DMS114 treated with DMSO at 0.1 percent for 48 hours (cell line): ENCODE data around the gene SUZ12.
A peak's percentile ranks its signal among the peaks of the same experiment; 100 is the strongest.
"Not testable (repeated sequence)": the region's sequence is repeated elsewhere in the genome, so short reads cannot be mapped to it uniquely, and the experiment has no call there.

Experiments
- DNase-seq: peaks from one replicate; lab custom pipeline; 2025; ENCODE audit not compliant: unreplicated experiment; lab: John Stamatoyannopoulos, UW

SUZ12 gene

DNA sequence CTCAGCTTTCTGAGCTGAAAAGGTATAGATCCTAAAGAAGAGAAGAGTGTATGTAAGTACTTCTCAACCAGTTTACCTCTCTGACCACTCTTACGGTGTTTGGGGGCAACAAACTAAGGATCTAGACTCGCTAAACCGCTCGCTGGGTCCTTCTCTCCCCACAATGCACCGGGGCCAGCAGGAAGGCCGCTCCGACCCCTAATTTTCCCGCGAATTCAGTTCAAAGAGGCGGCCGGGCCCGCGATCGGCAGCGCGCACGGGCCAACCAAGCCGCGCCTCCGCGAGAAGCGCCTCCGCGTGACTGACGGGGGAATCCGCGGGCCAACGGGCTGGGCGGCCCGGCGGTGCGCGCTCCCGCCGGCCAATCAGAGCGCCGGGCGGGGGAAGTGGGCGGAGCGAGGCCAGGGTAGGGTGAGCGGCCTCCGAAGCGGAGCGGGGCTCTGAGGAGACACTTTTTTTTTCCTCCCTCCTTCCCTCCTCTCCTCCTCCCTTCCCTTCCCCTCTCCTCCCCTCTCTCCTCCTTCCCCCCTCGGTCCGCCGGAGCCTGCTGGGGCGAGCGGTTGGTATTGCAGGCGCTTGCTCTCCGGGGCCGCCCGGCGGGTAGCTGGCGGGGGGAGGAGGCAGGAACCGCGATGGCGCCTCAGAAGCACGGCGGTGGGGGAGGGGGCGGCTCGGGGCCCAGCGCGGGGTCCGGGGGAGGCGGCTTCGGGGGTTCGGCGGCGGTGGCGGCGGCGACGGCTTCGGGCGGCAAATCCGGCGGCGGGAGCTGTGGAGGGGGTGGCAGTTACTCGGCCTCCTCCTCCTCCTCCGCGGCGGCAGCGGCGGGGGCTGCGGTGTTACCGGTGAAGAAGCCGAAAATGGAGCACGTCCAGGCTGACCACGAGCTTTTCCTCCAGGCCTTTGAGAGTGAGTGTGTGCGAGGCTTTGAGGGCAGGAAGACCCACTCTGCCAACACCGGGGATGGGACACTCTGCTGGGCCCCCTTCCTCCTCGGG, at the start of gene SUZ12:
TSS of gene SUZ12 (plus strand) at position 393 of the 995 bp plus-strand sequence. CDS start at position 633, 240 bp downstream.
- peak; percentile 72 for DNase-seq

DNA sequence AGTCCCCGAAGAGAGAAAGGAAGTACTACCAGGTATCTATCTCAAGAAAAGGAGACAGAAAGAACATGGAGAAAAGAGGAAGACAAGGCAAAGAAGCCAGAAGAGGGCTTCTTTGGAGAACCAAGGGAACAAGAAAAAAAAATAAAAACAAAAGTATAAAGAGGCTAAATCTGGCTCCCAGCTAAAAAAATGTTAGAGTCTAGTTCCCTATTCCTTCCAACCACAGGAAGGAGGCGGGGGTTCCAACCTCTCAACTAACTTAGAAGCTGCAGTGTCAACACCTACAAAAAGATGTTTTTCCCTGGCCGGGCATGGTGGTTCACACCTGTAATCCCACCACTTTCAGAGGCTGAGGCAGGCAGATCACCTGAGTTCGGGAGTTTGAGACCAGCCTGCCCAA, 48.7 kb upstream of the SUZ12 start:
- DNase-seq = no peak

DNA sequence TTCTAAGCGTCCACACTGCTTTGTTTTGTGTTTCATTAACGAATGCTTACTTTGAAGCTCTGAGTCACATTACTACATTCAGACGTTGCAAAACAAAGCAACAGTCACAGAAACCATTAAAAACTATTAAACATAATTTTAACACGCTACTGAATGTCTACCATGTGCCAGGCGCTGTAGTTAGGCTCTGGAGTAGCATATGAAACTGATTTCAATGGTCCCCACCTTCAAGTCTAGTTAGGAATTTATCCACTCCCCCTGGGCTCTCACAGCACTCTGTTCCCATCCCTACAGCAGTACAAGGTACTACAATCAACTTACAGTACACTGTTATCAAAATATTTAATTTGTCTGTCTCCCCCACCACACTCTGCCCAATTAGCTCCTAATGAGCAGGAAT, 35.9 kb upstream of the SUZ12 start:
- DNase-seq = no peak

DNA sequence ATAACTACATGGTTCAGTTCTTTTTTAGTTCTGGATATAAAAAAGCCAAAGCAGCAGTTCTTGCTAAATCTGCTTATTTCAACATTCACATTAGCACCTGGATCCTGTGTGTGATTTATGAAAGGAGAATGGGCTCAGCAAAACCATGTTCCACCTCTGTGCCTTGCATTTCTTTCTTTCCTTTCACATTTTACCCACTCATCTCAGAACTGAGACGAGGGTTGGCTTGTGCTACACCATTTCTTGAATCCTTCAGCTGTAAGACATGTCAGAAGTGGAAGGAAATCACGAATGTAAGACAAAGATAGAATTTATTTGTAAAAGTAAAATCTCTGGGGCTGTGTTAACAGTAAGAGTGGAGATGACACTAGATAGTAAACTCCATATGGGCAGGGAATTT, 34.1 kb upstream of the SUZ12 start:
- no peak for DNase-seq

DNA sequence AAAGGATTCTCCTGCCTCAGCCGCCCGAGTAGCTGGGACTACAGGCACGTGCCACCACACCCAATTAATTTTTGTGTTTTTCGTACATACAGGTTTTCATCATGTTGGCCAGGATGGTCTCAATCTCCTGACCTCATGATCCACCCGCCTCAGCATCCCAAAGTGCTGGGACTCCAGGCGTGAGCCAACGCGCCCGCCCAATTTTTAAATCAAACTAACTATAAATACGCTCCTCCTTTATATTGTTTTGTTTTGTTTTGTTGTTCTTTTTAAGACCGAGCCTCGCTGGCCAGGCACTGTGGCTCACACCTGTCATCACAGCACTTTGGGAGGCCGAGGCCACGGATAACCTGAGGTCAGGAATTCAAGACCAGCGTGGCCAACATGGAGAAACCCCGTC, 33.4 kb upstream of the SUZ12 start:
- DNase-seq = no peak

DNA sequence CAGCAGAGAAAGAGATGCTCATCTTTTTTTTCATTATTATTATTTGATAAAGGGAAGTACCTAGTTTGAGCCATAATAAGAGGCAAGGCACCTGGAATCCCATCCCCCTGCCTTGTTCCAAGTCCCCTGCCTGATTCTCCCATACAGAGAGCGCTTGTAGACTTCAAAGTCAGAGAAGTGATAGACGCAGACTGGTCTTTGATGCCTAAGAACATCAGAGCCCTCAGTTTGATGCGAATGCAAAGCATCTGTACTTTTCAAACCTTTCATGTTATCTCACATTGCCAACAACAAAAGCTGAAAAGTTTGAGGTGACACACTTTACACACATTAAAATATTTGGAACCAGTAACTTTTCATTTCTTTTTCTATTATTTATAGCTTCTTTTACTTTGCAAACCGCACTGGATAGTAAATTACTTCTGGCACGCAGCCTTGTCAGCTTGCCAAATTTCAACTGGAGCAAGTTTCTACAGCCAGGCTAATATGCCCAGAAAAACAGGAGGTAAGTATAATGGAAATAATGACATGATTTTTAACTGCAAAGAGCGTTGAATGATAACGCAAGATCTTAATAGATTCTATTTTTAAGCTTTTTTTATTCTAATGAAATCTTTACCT, 29.4 kb upstream of the SUZ12 start:
- DNase-seq = no peak

DNA sequence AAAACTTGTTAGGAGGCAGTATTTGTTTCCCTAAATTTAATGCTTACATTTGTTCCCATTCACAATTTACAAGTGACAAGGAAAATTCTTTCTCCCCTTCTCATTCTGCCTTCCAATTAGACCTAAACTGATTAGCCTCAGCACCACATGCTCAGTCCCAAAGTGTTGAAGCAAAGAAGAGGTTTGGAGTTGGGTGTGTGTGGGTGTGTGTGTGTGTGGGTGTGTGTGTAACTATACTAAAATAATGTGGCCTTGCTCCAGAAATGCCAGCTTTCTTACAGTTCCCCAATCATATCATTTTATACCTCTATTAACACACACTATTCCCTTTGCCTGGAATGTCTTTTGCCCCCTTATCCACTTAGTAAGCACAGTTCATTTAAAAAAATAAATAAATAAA, 28.4 kb upstream of the SUZ12 start:
- no peak for DNase-seq

DNA sequence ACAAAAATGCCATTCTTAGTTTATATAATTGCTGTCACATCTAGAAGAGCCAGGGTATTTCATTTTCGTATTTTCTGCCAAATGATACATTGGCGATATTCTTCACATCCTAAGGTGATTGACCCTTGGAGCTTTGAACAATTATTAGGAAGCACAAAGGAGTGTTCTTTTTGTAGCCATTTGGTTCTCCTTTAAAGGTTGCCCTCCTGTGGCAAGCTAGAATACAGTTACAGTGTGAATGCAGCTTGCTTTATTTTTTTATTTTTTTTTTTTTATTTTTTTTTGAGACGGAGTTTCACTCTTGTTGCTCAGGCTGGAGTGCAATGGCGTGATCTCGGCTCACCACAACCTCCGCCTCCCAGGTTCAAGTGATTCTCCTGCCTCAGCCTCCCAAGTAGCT, 24.1 kb upstream of the SUZ12 start:
- DNase-seq = not testable (repeated sequence)

DNA sequence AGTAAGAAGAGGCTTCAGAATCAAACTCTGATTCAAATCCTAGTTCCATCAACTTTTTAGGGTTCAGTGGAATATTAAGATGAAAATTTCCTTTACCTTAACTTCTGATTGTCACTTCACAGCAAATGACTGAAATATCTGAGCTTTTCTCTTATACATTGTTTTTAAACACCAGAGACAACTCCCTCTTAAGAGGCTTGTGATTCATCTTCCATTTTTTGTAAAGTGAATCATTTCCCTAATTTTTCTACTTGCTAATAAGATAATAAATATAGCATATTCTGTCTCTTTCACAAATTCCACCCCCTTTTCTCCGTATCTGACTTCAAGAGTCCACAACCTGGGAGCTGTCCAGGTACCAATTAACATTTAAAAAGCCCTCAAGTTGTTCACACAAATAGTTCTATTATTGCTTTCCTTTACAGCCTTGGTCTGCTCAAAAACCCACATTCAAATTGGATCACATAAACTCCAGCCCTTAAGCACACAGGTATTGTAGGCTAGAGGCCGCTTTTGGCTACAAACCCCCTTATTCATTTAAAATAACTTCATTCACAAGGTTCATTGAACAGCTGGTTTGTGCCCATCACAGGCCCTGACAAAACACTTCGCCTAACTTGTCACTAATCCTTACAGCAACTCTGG, 21.2 kb upstream of the SUZ12 start:
- DNase-seq = no peak

DNA sequence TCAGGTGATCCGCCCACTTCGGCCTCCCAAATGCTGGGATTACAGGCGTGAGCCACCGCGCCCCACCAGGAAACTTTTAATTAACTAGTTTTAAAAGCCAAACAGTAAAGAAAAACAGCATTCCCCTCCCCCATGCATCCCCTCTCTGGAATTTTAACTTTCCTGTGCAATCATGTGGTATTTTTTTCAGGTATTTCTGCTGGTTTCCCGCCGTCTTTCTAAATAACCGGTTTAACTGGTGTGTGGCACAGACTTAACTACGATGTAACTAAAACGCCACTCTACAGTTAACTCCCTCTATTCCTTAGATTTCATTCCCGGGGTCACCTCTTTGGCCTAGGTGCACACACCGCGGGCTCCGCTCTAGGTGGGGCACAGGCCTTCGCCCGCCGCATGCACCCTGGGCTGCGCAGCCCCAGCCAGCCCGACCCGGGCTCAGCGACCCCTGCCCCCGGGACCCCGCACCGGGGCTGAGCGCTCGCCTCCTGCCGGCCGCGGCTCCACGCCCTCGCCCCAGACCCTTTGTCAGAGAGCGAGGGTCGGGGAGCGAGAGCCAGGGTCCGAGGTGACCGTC, 20.2 kb upstream of the SUZ12 start:
- no peak for DNase-seq

DNA sequence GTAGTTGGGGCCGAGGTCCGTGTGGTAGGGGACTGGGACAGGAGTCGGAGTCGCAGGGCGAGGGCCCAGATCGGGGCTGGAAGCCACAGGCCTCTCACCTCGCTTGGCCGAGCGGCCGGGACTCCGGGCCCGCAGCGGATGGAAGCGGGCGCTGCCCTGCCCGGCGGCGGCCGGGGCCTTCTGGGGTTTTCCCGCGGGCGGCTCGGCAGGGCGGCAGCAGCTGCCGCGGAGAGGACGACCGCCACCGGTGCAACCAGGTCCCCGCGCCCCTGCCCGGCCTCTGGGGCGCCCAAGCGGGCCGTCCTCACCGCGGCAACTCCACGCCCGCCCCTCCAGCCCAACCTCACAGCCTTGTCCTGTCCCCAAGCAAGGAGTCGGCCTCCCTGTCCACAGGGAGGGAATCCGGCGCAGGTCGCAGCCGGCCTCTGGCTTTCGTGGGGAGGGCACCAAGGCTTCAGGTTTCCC, 19.7 kb upstream of the SUZ12 start:
- no peak for DNase-seq

DNA sequence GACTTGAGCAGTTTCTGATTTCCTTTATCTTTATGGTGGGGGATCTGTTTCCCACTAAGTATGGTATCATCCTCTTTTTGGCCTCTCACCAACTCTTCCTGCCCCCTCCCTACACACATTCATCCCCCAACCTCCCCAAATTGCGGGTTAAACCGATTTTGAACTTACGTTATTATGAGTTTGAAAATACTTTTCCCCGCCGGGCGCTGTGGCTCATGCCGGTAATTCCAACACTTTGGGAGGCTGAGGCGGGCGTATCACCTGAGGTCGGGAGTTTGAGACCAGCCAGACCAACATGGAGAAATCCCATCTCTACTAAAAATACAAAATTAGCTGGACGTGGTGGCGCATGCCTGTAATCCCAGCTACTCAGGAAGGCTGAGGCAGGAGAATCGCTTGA, 19.1 kb upstream of the SUZ12 start:
- DNase-seq = not testable (repeated sequence)

DNA sequence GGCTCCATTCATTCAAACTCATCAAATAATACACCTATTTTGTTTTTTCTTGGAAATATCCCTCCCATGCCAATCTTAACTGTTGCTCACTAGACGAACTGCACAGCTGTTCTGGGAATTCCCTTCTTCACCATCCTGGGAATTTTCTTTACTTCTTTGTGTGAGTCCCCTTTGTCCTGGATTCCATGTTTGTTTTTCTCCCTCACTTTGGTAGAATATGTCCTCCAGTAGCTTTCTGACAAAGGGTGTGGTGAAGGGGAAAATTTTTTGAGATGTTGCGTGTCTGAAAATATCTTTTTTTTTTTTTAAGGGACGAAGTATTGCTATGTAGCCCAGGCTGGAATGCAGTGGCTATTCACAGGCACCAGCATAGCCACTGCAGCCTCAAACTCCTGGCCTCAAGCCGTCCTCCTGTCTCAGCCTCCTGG, 18.1 kb upstream of the SUZ12 start:
- DNase-seq = no peak

DNA sequence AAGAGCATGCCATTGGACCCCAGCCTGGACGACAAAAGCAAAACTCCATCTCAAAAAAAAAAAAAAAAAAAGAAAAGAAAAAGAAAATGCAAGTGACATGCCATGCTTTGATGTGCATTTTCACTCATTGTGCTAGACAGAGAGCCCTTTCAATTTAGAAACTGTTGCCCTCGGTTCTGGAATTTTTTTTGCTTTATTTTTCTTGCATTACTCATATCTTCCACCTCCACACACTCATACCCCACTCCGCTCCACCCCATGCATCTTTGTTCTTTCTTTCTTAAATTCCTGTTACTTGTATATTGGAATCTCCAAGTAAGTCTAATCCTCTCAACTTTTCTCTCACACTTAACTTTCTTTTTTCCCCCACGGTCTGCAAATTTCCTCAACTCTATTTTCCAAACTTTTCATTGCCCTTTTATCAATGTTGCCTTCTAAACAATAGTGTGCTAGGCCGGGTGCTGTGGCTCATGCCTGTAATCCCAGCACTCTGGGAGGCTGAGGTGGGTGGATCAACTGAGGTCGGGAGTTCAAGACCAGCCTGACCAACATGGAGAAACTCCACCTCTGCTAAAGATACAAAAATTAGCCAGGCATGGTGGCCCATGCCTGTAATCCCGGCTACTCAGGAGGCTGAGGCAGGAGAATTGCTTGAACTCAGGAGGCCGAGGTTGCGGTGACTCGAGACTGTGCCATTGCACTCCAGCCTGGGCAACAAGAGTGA, 16.8 kb upstream of the SUZ12 start:
- DNase-seq = no peak

DNA sequence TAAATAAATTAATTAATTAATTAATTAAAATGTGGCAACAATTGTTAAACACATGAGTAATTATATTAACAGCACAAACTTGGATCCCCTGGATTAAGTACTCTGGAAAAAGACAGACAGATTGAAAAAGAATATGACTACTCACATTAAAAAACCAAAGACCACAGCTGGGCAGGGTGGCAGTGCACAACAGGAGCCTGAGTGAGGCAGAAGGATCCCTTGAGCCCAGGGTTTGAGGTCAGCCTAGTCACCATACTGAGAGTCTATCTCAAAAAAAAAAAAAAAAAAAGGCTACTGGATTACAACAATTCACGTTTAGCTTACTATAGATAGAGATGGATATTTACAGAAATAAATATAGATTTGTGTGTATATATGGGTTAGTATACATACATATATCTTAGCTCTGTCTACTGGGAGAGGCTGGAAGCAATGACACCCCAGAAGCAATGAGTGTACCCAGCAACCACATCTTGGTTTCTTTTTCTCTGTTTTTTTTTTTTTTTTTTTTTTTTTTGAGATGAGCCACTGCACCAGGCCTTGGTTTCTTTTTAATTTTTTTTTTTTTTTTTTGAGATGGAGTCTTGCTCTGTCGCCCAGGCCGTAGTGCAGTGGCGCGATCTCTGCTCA, 10.6 kb upstream of the SUZ12 start:
- DNase-seq = no peak

DNA sequence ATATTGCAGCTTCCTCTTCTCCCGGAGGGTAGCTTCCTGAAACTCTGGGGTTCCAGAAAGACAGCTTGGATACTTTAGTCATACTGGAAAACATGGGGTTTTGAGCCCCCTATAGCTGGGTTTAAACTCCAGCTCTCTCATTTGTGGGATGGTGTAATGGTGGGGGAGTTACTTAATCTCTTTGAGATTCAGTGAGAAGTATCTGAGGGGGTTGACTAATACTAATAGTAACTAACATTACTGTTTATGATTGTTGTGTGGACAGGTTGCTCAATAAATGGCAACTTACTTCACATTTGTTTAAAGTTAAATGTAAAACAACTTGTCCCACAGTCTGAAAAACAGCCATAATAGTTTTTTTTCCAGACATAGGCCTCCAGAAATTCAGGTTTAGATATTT, 5.1 kb upstream of the SUZ12 start:
- no peak for DNase-seq

DNA sequence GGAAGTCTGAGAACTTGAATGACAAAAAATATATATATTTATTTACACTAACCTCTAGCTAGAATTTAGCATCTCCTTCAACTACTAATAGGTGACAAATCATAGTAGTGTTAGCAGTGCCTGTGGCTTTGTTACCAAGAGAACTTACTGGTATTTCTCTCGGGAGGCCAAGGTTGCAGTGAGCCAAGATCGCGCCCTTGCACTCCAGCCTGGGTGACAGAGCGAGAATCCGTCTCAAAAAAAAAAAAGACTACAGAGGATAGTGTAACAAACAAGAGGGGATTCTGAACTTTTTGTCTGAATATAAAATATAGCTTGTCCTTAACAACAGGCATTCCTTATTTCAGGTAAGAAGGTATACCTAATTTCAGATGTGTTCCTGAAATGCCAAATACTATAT, 1.3 kb upstream of the SUZ12 start:
- no peak for DNase-seq

DNA sequence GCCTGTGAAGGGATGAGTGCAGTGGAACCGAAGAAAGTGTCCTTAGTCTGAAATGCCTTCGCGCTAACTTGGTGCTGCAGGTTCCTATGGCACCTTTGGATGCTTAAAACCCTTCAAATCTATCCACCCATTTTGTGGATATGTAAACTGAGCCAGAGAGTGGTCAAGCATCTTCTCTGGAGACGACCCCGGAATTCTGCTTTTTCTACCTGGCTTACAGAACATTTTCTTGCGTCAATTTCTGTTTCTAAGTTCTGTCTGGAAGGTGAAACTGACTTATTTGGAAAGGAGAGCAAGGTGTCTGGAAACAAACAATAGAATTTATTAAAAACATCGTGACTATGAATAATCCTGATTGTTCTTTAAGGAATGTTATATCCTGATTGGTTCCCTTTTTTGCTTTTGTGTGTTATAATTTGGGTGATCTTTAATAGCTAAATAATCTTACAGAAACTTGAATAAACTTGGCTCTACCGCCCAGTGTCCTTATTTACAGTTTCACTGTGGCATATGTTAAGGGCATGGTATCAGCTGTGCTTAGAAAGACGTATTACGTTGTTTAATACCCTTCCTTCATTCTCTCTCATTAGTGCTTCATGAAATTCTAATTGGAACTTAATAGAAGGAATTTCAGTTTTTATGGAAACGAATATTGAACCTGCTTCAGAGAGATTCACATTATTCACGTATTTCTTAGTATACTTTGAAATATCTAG, 1.3 kb downstream of the SUZ12 start:
- DNase-seq = not testable (repeated sequence)

DNA sequence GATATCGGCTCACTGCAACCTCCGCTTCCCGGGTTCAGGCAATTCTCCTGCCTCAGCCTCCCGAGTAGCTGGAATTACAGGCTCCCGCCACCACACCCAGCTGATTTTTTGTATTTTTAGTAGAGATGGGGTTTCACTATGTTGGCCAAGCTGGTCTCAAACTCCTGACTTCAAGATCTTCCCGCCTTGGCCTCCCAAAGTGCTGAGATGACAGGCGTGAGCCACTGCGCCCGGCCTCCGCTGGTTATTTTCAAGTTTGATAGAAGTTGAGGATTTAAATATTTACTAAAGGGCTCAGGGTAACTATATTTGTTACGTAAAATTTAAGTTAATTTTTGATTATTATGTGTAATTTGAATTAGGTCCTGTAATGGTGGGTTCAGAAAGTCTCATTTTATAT, 5.1 kb downstream of the SUZ12 start:
- DNase-seq = not testable (repeated sequence)

DNA sequence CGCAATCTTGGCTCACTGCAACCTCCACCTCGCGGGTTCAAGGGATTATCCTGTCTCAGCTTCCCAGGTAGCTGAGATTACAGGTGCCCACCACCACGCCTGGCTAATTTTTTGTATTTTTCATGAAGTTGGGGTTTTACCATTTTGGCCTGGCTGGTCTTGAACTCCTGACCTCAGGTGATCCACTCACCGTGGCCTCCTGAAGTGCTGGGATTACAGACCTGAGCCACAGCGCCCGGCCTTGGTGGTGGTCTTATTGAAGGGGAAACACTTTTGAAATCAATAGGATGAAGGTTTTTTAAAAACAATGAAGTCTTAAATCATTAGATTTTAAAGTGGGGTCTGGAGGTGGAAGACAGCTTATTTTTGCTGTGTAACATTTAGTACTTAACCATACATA, 5.6 kb downstream of the SUZ12 start:
- not testable (repeated sequence) for DNase-seq
